NB4 (cell line): ENCODE measurements around the gene HEBP1.

Source experiments
- POLR2A ChIP-seq: IDR thresholded peaks from 2 replicates; pipeline ENCODE4 v1.6.1; 2011; ENCODE audit warnings: mild to moderate bottlenecking; ENCODE audit not compliant: insufficient read length; ENCODE audit errors: extremely low read depth
- TF ChIP-seq, protein P1 (sequence below): IDR thresholded peaks from 2 replicates; pipeline ENCODE4 v1.6.1; 2011; ENCODE audit warnings: low read depth, low read length
- TF ChIP-seq, protein P2 (sequence below): IDR thresholded peaks from one replicate; pipeline ENCODE4 v1.5.1; 2012; ENCODE audit warnings: low read depth, low read length

DNA sequence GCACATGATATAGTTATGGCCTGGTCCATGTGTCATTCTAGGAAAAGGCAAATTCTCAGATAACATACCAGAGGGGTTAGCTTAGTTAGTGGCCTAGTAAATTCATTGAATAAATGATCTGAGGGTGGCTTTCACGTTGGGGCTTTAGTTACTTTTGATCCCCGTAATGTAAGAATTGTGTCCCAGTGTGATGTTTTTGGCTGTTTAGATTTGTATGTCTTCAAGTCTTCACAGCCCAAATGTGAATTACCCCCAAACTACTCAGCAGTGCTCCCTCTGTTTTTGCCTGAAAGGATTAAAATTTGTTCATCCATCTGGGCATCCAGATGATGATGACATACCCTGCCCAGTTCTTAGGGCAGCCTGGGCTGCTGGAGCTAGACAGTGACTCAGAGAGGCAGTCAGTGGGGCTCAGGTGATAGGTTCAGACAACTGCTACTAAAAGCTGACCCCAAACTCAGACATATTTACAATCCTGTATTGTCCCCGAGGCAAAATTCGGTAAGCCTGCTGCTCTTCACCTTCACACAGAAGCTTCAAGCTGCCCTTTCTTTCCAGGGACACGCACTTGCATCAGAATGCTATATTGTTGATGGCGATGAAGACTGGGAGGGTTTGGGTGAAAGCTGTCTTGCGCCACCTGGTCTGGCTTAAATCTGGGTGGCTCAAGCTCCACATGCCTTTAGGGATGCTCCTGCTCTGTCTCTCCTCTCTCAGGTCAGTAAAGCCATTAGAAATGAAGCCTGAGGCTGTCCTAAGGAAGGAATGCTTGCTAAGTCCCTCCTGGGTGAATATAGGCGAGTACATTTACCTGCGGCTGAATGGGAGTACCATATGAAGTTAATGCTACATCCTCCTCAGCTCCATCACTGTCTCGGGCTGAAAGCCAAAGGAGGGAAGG, 58.4 kb downstream of the HEBP1 start:
- TF ChIP-seq POLR2A = no peak
- TF ChIP-seq, protein P1, sequence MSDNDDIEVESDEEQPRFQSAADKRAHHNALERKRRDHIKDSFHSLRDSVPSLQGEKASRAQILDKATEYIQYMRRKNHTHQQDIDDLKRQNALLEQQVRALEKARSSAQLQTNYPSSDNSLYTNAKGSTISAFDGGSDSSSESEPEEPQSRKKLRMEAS = no peak
- TF ChIP-seq, protein P2, sequence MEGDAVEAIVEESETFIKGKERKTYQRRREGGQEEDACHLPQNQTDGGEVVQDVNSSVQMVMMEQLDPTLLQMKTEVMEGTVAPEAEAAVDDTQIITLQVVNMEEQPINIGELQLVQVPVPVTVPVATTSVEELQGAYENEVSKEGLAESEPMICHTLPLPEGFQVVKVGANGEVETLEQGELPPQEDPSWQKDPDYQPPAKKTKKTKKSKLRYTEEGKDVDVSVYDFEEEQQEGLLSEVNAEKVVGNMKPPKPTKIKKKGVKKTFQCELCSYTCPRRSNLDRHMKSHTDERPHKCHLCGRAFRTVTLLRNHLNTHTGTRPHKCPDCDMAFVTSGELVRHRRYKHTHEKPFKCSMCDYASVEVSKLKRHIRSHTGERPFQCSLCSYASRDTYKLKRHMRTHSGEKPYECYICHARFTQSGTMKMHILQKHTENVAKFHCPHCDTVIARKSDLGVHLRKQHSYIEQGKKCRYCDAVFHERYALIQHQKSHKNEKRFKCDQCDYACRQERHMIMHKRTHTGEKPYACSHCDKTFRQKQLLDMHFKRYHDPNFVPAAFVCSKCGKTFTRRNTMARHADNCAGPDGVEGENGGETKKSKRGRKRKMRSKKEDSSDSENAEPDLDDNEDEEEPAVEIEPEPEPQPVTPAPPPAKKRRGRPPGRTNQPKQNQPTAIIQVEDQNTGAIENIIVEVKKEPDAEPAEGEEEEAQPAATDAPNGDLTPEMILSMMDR = no peak
